GM13976 (cell line): ENCODE results near the gene ZKSCAN4.

Experiments
- DNase-seq: peaks from one replicate; pipeline ENCODE4 v3.0.0; 2012; ENCODE audit warnings: low spot score
- in situ Hi-C: fragments of 300-500 bp; cut with MboI; formaldehyde crosslinking; loops from one replicate; pipeline ENCODE4 v1.12.0; 2022; ENCODE audit warnings: low sequenced_read_pairs, mixed read lengths, inconsistent platforms; ENCODE audit not compliant: unreplicated experiment
- TF ChIP-seq, protein P1 (sequence below): IDR thresholded peaks from 2 replicates; pipeline ENCODE4 v1.5.1; 2012; ENCODE audit warnings: borderline replicate concordance, mild to moderate bottlenecking; ENCODE audit not compliant: insufficient read depth; ENCODE audit errors: extremely low read depth, missing control alignments, control extremely low read depth

The ZKSCAN4 gene

DNA sequence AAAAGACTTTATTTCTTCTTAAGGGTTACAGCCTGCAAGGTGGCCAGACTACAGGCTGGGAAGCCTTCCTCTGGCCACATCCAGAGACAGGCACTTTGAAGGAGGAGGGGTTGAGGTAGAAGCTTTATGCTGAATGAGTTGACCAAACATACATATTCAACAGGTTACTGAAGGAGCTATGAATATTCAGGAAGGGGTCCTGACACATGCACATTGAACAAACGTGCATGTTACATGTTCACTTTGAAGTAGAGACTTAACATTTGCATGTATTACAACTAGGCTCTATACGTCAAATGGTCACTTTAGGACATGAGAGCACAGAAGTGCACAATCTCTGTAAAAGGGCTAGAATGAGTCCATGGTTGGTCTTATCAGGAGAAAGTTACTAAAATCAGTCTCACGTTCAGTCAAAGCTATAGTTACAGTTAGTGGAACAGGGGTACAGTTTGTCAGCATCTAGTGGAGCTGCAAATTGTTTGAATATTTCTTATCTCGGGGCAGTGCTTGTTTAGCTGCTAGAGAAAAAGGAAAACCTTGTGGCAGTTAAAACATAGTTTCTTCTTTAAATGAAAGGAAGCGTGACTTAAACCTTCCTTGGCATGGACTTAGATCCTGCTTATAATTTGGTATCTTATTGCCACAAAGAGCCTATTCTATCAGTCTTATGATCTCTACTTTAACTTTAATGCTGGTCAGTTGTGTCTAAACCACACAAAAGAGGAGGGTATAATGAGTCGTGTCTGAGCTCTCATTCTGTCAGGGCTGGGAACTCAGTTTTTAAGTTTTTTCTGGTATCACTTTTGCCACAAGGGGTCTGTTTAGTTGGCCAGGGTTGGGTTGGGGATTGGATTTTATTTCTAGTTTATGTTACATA lies 31.6 kb downstream of the ZKSCAN4 start:
- DNase-seq, result no peak
- in situ Hi-C loops, result no loop called here
- TF ChIP-seq, protein P1, sequence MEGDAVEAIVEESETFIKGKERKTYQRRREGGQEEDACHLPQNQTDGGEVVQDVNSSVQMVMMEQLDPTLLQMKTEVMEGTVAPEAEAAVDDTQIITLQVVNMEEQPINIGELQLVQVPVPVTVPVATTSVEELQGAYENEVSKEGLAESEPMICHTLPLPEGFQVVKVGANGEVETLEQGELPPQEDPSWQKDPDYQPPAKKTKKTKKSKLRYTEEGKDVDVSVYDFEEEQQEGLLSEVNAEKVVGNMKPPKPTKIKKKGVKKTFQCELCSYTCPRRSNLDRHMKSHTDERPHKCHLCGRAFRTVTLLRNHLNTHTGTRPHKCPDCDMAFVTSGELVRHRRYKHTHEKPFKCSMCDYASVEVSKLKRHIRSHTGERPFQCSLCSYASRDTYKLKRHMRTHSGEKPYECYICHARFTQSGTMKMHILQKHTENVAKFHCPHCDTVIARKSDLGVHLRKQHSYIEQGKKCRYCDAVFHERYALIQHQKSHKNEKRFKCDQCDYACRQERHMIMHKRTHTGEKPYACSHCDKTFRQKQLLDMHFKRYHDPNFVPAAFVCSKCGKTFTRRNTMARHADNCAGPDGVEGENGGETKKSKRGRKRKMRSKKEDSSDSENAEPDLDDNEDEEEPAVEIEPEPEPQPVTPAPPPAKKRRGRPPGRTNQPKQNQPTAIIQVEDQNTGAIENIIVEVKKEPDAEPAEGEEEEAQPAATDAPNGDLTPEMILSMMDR, result no peak

DNA sequence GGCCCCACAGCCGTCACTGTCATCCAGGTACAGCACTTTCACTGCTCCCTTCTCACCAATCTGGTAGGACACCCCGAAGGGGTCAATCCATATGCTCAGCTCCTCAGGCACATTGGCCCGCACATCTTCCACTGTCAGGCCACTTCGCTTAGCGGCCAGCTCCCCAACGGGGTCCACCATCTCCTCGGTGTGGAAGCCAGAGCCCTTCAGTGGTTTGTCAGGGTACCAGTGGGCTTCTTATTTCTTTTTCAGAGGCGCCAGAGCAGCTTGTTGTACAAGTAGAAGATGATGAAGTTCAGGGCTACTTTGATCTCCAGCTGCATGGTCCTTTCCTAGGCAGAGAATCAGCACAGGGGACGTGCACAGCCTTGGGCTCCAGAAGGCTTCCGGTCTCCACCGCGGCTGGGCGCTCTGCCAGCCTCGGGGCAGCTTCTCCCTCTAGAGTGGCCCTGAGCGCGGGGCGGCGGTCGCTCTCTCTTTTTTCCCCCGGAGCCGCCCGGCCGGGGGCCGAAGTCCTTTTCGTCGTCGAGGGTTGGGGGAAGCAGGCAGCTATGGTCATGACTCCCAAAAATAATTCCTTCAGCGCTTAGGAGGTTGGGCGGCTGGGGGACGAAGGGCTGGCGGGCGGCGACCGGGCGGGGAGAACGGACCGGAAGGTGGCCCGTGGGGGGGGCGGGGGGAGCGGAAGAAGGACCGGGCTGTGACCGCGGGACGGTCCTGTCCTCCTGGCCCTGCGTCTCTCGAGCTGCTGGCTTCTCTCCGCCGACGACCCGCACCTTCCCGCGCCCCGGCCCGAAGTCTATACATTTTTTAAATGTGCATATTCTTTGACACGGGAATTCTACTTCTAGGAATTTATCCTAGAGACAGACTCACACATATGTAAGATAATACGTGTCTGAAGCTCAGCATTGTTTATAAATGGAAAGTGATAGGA lies 33.5 kb downstream of the ZKSCAN4 start:
- in situ Hi-C loops, result no loop called here
- DNase-seq, result peak; percentile 88
- TF ChIP-seq, protein P1, result no peak

DNA sequence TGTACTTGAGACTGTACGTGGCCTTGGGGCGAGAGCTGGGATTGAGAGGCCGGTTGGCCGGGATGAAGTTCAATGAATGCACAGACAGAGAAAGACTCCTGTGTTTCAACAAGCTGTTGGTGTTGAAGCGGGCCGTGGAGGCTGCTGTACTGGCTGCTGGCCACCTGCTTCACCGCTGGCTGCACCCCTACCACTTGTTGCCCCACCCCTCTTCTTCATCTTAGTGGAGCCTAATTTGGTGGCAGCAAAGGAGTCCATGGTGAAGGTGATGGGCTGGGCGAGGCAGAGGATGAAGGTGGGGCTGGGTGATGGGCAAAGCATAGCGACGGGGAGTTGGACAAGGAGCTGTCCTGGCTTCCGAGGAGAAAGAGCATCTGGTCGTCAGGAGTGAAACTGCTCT lies 34.2 kb downstream of the ZKSCAN4 start:
- in situ Hi-C loops, result no loop called here
- peak; percentile 7 for DNase-seq
- TF ChIP-seq, protein P1, result no peak

DNA sequence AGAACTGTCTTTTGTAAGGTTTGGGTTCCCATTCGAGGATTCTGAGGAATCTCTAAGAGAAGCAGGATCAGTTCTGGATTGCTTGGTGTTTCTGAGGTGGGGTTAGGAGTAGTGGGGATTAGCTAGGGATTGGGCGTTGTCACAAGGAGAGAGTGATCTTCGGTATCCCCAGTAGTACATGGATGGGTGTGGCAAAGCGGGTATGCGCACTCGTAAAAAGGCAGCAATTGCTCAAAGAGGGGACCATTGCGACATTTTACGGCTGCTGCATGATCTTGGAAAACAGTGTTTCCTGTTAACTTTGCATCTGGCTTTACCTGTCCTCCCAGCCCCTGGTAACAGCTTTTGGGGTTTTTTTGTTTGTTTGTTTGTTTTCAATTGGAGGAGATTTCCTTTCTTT lies 36.6 kb downstream of the ZKSCAN4 start:
- DNase-seq, result no peak
- TF ChIP-seq, protein P1, result no peak
- in situ Hi-C loops, result no loop called here

DNA sequence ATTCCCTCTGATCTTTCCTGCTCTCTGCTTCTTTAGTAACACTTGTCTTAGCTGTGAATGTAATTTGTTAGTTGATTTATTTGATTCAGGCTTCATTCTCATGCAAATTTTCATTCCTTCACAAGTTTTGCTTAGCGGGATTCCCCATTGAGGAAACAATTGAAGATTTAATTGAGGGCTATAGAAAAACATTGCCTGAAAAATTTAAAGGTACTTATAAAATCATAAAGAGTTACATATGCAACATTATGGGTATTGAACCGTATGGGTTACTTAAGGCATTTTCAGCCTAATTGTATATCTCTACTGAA lies 38.9 kb downstream of the ZKSCAN4 start:
- TF ChIP-seq, protein P1, result no peak
- in situ Hi-C loops, result no loop called here
- no peak for DNase-seq

DNA sequence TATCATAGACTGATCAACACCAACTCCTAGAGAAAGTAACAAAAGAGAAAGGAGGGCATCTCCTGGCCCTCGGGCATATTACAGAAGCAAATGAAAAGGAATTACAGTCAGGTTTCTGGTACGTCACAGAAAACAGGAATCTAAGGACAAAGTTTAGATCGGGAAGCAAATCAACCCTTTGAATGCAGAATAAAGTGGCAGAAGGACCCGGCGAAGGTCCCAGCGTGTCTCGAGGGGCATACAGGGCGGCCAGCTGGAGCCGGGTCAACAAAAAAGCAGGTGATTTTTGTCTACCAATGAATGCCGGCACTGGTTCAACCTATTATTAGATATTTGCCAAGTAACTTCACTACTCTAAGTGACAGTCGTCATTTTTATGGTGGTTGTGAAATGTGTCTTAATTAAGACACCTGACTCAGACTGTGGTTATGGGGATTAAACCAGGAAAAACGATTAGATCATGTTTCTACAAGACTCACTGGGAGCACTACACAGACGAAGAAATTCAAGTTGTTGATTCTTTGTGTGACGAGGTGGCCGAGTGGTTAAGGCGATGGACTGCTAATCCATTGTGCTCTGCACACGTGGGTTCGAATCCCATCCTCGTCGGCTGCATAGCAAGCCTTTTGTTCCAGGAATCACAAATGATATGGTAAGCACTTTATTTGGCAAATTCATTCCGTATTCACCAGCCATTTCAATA lies 39.4 kb downstream of the ZKSCAN4 start:
- peak; percentile 74 for DNase-seq
- in situ Hi-C loops, result no loop called here
- TF ChIP-seq, protein P1, result no peak
